ENCODE results near the gene WDR27. TPM values are rescaled to one million over a fixed set of nuclear protein-coding genes. Genes with fewer than 3 reads are reported as not detected.

WDR27 gene
- total and polyA plus RNA-seq, 12 donors, result 3.2 to 12.0 (median 6.6) TPM

GRCh38 chr6:169455470-169455869 is 246.4 kb downstream of the WDR27 start:
- no peak overlapping the region for H3K4me3 ChIP-seq
- H3K27me3 ChIP-seq, result no peaks in the 10 kb centered on the region
- no peak overlapping the region for H3K27ac ChIP-seq
- H3K36me3 ChIP-seq, result no peaks in the 10 kb centered on the region
- H3K4me1 ChIP-seq, result peaks cover 0 to 4% (median 0%) of the 10 kb centered on the region in 9 donors
- TF ChIP-seq, protein P1, sequence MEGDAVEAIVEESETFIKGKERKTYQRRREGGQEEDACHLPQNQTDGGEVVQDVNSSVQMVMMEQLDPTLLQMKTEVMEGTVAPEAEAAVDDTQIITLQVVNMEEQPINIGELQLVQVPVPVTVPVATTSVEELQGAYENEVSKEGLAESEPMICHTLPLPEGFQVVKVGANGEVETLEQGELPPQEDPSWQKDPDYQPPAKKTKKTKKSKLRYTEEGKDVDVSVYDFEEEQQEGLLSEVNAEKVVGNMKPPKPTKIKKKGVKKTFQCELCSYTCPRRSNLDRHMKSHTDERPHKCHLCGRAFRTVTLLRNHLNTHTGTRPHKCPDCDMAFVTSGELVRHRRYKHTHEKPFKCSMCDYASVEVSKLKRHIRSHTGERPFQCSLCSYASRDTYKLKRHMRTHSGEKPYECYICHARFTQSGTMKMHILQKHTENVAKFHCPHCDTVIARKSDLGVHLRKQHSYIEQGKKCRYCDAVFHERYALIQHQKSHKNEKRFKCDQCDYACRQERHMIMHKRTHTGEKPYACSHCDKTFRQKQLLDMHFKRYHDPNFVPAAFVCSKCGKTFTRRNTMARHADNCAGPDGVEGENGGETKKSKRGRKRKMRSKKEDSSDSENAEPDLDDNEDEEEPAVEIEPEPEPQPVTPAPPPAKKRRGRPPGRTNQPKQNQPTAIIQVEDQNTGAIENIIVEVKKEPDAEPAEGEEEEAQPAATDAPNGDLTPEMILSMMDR (IDR thresholded peaks at IDR 0.05), result no peak
- WGBS, 2 donors, result 83 to 100% methylated on average over 1 of the region's 1 CpG
- peaks cover 0 to 17% (median 4%) of the 10 kb centered on the region in 11 donors for H3K9me3 ChIP-seq
- intact Hi-C loops (cut with DNase I), result no loop called here
- ATAC-seq, result no peak
- no peak for DNase-seq

GRCh38 chr6:169454872-169455204 is 247.0 kb downstream of the WDR27 start:
- peaks cover 0 to 11% (median 4%) of the 10 kb centered on the region in 11 donors for H3K9me3 ChIP-seq
- TF ChIP-seq, protein P1 (IDR thresholded peaks at IDR 0.05), result no peak
- H3K4me1 ChIP-seq, result peaks cover 0 to 9% (median 0%) of the 10 kb centered on the region in 9 donors
- H3K36me3 ChIP-seq, result no peaks in the 10 kb centered on the region
- DNase-seq, result no peak
- H3K27ac ChIP-seq, result no peak overlapping the region
- peak in 1 of 8 donors; percentile 29 for ATAC-seq
- intact Hi-C loops (cut with DNase I), result no loop called here
- no peaks in the 10 kb centered on the region for H3K27me3 ChIP-seq
- H3K4me3 ChIP-seq, result no peak overlapping the region
- 91 to 92% methylated on average over 10 of the region's 10 CpGs for WGBS, 2 donors

- Histone ChIP-seq H3K27me3 (no peaks in the 10 kb centered on the region), H3K36me3 (no peaks in the 10 kb centered on the region), H3K27ac (no peak overlapping the region), H3K9me3 (peaks cover 0 to 6% (median 1%) of the 10 kb centered on the region in 11 donors), H3K4me1 (peaks cover 0 to 9% (median 0%) of the 10 kb centered on the region in 9 donors), H3K4me3 (no peak overlapping the region)
- TF ChIP-seq, protein P1 (IDR thresholded peaks at IDR 0.05), result no peak
- intact Hi-C loops (cut with DNase I), result no loop called here
- ATAC-seq (no peak), DNase-seq (no peak)
- WGBS, 2 donors, result 68 to 69% methylated on average over 8 of the region's 8 CpGs
These were observed 247.5 kb downstream of the WDR27 start for GRCh38 chr6:169454204-169454871.

DNA sequence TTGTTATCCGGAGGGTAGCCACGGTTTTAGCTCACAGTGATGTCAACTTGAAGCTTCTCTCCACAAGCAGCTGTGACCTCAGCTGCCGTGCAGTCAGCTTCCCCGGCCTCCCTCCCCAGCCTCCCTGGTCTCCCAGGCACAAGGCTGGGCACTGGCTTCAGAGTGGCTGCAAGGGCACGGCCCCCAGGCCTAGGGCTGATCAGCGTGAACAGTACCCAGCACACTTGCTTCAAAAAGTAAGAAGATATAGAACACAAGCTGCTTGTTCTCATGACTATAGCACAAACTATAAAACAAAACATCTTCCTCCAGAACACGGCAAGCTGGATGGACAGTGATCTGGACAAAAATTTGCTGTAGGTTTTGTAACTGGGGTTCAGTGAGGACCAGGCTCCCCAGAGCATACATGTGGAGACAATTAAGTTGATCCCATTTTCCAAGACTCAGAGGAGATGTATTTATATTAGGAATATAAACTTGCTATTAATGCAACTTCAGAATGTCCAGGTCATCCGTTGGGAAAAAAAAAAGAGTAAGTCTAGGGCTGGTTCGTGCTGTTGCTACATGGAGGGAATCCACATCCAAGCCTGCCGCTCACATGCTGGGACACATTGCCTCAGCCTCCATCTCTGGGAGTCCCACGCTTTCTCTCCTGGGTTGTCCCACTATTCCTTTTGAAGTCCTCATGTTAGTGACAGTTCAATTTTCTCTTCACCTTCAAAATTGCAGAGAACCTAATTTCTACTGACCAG is 248.8 kb downstream of the WDR27 start:
- no peak for DNase-seq
- peaks cover 0 to 9% (median 0%) of the 10 kb centered on the region in 9 donors for H3K4me1 ChIP-seq
- no peaks in the 10 kb centered on the region for H3K36me3 ChIP-seq
- no peaks in the 10 kb centered on the region for H3K27me3 ChIP-seq
- no peaks in the 10 kb centered on the region for H3K9me3 ChIP-seq
- intact Hi-C loops (cut with DNase I), result no loop called here
- 87 to 88% methylated on average over 11 of the region's 11 CpGs for WGBS, 2 donors
- peak overlapping the region in 8 of 10 donors; percentile 34 to 80 (median 62) for H3K27ac ChIP-seq
- TF ChIP-seq, protein P1 (IDR thresholded peaks at IDR 0.05), result no peak
- peak in 3 of 8 donors; percentile 11 to 38 (median 27) for ATAC-seq
- H3K4me3 ChIP-seq, result peak overlapping the region in 7 of 10 donors; percentile 19 to 55 (median 42)

Measured in heart right ventricle (tissue), 16 donors.